HG03108 (cell line): ENCODE data around the gene MACC1.
A peak's percentile ranks its signal among the peaks of the same experiment; 100 is the strongest.
"Not testable (repeated sequence)": the region's sequence is repeated elsewhere in the genome, so short reads cannot be mapped to it uniquely, and the experiment has no call there.

Experiments
- ATAC-seq: cut with Tn5 transposase; IDR thresholded peaks from one replicate; pipeline ENCODE4 v1.9.1; 2021; ENCODE audit warnings: moderate library complexity; ENCODE audit not compliant: unreplicated experiment

Gene MACC1

DNA sequence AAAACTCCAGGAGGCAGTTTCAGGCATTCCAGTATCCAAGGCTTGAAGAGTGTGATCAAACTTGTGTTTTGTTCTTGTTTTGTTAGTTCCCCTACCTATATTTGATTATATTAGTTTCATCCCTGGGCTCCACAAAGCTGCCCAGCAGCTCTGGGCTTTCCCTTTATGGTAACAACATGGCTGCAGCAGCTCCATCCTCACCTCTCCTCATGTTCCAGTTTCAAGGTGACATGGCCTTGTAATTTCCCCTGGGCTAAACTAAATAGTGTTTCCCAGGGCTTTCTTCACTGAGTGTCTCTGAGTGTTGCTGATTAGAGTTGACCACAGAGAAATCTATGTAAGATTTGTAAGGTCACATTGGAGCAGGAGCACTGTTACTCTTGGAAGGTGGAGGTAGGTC, 83.4 kb downstream of the MACC1 start:
- no peak for ATAC-seq

DNA sequence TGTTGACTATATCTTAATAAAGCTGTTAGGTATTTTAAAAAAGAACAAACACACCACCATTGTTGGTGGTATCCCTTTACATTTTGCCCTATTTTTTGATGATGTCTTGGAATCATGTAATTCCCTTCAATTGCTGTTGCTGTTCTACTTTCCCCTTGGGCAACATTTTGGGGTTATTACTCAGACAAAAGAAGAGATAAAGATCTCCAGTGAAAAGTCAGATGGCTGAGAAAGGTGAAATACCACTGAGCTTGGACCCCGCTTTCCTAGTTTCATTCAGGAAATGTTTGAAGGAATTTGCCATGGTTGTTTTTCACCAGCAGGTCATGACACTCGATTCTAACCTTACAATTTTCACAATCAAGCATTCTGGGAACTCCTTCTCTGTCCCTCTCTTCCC, 84.6 kb downstream of the MACC1 start:
- no peak for ATAC-seq

DNA sequence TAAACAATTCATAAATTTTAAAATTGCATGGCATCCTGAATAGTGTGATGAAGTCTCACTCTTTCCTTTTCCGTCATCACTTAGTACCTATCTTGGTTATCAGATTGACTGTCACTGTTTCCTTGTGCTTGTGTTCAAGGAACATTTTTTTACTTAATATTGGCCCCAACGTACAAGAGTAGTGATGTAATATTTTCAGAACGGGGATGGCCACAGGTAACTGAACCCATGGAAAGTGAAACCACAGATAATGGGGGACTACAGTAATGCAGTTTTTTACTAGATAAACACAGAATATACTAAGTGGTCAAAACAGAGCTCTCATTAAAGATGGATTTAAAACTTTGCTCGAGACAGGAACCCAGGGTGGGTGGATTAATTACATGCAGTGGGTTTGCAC, 85.4 kb downstream of the MACC1 start:
- ATAC-seq: no peak

DNA sequence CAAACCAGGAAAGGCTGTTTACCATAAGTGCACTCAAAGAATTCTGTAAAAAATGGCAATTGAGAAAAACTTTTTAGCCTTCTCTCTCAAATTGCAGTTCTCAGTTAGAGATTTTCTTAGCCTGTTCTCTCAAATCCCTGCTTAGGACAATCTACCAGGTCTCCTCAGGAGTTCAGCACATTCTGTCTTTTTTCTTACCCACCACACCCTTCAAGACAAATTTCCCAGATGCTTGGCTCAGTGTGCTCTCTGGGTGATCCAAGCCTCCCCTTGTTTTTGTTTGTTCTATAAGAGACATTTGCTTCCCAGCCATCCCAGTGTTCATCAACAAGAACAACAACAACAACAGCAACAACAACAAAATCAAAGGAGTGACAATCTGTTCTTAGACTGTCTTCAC, 87.3 kb downstream of the MACC1 start:
- no peak for ATAC-seq

DNA sequence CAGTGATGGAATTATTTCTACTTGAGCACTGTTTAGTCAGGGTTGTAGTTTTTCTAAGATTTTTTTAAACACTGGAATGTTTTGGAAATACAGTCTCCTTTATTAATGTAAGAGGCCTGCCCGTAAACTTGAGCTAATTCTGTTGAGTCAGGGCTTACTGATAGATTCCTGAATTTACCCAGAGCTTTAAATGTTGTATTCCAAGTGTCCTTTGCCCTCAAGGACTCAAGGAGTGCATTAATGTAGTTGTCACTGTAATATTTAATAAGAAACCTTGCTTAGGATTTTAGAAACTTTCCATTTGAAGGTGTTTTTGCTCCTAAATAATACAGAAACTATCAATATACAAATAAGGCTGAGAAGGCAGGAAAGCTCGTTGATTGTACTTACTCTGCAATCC, 89.2 kb downstream of the MACC1 start:
- no peak for ATAC-seq

DNA sequence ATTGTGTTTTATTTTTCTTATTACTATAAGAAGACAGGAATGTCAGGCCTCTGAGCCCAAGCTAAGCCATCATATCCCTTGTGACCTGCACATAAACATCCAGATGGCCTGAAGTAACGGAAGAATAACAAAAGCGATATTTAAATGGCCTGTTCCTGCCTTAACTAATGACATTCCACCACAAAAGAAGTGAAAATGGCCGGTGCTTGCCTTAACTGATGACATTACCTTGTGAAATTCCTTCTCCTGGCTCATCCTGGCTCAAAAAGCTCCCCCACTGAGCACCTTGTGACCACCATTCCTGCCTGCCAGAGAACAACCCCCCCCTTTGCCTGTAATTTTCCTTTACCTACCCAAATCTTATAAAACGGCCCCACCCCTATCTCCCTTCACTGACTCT, 91.1 kb downstream of the MACC1 start:
- ATAC-seq: not testable (repeated sequence)

DNA sequence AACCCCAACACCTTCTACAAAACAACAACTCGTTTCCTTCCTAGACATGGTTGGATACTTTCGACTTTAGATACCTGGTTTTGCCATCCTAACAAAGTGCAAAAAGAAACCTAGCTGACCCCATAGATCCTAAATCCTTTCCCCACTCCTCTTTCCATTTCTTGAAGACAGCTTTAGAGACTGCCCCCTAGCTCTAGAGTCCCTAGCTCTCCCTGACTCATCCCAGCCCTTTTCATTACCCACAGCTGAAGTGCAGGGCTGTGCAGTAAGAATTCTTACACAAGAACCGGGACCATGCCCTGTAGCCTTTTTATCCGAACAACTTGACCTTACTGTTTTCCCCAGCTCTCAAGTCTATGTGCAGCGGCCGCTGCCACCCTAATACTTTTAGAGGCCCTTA, 93.1 kb downstream of the MACC1 start:
- not testable (repeated sequence) for ATAC-seq

DNA sequence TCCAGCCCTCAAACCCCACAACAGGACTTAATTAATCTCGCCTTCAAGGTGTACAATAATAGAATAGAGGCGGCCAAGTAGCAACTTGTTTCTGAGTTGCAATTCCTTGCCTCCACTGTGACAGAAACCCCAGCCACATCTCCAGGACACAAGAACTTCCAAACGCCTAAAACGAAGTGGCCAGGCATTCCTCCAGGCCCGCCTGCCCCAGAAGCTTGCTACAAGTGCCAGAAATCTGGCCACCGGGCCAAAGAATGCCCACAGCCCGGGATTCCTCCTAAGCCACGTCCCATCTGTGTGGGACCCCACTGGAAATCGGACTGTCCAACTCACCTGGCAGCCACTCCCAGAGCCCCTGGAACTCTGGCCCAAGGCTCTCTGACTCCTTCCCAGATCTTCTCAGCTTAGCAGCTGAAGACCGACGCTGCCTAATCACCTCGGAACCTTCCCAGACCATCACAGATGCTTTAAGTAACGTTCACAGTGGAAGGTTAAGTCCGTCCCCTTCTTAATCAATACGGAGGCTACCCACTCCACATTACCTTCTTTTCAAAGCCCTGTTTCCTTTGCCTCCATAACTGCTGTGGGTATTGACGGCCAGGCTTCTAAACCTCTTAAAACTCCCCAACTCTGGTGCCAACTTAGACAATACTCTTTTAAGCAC, 94.4 kb downstream of the MACC1 start:
- not testable (repeated sequence) for ATAC-seq

DNA sequence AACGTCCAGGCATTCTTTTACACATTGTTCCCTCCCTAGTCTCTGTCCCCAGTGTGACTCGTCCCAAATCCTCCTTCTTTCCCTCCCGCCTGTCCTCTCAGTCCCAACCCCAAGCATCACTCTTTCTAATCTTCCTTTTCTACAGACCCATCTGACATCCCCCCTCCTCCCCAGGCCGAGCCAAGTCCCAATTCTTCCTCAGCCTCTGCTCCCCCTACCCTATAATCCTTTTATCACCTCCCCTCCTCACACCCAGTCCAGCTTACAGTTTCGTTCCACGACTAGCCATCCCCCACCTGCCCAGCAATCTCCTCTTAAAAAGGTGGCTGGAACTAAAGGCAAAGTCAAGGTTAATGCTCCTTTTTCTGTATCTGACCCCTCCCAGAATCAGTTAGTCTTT, 95.1 kb downstream of the MACC1 start:
- ATAC-seq: no peak

DNA sequence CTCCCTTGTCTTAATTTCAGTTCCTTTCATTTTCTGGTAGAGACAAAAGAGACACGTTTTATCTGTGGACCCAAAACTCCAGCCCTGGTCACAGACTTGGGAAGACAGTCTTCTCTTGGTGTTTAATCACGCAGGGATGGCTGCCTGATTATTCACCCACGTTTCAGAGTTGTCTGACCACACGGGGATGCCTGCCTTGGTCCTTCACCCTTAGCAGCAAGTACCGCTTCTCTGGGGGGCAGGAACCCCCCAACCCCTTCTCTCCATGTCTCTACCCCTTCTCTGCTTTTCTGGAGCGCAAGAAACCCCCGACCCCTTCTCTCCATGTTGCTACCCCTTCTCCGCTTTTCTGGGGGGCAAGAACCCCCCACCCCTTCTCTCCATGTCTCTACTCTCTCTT, 95.8 kb downstream of the MACC1 start:
- no peak for ATAC-seq

DNA sequence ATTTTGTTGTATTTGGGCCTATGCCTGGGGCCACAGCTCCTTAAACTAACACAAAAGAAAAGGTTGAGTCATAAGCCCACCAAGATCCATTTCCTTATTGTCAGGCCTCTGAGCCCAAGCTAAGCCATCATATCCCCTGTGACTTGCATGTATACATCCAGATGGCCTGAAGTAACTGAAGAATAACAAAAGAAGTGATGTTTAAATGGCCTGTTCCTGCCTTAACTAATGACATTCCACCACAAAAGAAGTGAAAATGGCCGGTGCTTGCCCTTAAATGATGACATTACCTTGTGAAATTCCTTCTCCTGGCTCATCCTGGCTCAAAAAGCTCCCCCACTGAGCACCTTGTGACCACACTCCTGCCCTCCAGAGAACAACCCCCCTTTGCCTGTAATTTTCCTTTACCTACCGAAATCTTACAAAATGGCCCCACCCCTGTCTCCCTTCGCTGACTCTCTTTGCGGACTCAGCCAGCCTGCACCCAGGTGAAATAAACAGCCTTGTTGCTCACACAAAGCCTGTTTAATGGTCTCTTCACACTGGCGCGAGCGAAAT, 96.5 kb downstream of the MACC1 start:
- not testable (repeated sequence) for ATAC-seq

DNA sequence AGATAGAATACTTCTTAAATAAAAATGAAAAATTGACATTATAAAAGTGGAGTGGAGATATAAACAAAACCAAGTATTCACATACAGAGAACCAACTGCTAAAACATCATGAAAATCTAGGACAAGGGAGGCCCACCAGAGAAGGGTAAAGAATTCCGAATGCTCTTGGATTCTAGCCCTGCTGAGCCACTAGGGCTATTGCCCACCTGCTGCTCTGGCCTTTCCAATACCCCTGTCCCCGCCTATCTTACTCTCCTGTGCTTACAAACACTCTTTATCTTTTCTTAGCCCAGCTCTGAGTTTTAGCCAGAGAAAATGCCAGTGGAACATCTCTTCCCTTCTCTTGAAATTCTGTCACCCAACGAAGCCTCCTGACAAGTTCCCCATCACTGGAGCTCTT, 100.3 kb downstream of the MACC1 start:
- ATAC-seq: no peak

DNA sequence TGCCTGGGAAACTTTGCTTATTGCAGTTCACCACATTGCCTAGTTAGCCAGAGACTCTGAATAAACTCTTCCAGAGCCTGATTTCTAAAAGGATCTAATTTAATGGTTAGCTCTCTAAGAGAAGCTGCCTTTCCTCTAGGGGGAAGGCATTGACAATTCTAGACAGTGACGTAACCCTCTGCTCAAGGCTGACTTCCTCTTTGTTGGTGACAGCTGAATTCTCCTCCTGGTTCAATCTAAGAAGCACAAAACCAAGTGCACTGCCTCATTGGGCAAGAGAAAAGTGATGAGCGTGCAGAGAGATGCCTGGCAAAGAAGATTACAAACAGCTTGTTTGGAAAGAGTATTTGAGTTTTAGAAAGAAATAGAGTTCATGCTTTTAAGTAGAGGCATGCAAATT, 102.7 kb downstream of the MACC1 start:
- peak; percentile 82 for ATAC-seq

DNA sequence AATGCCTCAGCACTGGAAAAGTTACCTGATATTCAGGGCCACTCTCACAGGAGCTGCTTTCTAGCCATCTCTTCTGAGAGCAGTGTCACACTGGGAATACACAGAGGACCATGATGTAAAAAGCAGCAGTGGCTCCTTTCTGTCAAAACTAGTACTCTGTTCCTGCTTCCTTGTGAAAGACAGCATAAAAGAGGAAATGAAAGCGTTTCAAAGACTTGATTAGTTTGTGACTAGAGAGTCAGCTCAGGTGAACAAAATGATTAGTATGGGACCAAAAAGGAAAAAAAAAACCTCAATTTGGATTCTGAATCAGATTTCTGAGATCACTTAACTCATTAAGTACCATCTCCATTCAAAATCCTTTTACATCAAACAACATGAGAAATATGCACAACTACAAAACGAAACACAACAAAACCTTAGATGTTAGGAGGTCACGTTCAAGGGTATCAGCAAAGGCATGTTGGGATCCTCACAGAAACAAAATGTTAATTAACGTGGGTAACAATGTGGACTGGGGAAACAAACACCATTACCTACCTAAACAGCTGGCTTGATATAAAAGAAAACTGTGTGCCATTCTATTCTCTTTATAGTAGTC, 103.7 kb downstream of the MACC1 start:
- peak; percentile 75 for ATAC-seq

DNA sequence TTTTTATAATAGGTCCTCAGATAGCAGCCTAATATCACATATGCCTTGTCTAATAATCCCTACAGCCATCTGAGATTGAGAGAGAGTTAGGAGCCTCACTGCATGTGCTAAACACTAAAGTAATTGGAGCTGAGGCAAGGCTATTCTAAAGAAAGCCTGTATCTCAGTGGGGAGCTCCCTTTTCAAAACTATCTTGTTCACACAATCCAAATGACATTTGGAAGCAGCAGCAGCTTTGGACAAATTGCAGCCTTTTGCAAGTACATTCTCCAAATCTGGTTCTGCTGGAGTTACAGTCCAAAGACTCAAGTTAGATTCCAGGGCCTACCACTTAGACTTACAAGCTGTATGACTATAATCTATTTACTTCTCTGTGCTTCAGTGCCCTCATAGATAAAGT, 104.5 kb downstream of the MACC1 start:
- ATAC-seq: no peak

DNA sequence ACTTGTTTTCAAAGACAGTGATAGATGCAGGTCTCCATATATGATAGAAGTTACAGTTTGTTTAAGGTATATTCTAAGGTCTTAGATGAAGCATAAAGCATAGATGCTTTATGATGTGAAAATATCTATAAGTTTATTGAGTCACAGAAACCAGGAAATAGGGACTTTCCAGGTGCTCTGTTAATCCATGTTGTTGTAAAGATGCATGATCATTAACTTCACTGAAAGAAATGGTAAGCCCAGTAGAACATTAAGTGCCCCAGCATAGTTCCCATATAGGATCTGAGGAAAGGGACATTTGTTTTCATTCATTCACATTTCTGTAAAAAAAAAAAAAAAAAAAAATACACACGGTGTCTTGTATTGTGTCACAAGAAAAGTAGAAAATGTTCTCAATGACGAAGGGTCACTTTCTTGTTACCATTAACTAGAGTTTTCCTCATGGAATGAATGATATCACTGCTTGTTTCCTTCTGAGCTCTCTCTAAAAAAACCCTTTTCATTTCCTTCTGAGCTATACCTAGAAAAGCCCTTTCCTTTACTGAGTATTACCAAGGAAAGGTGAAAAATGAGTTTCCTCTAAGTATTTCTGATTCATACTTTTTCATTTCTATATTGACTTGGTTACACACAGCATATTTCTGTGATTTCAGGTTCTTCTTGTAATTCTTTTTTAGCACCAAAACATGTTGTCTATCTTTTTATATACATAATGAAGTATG, 105.2 kb downstream of the MACC1 start:
- ATAC-seq: no peak

DNA sequence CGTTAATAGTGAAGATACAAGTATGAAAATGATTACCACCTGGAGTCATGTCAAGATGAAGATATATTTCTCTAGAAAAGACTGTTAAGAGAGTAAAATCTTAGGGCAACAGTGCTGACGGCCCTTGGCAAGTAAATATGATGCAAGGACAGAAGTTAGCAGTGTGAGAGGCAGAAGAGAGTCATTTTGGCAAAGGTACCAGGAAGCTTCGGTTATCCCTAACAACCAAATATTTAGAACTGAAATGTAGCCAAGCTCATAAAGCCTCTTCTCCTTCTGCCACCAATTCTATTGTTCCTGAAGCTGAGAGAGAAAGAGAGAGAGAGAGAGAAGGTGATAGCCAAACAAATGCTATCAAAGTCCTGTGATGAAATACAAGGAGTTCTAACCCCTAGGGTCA, 109.6 kb downstream of the MACC1 start:
- no peak for ATAC-seq

DNA sequence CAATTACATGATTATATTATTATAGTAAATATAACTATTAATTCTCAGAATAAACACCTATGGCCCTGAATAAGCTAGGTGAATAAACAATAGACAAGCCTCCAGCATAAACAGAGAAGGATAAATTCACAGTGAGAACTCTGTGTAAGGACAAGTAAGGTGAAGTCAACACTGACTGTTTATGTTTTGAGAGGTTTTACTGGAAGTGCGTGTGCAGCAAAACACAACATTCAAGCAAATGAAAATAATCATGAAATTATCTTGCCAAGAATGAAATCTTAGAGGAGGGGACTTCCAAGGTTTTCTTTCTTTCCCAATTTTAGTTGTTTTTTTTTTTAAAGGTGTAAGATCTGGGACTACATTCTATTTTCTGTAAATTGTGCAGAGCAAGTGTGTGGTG, 112.5 kb downstream of the MACC1 start:
- ATAC-seq: no peak

DNA sequence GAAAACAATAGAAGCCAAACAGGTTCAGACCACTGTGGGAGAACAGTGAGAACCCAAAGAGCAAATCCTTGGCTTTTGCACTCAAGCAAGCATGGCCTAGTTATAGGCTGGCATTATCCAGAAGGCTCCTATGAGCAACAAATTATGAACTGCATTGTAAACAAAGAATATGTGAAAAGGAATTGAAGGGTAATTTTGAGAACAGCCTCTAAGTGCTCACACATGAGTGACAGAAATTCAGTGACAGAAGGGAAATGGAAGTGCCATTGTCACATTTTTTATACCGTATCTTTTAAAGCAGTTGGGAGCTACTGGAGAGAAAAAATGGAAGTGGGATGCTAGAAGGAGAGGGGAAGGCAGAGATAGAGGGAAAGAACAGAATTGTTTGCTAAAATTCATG, 114.2 kb downstream of the MACC1 start:
- ATAC-seq: no peak

DNA sequence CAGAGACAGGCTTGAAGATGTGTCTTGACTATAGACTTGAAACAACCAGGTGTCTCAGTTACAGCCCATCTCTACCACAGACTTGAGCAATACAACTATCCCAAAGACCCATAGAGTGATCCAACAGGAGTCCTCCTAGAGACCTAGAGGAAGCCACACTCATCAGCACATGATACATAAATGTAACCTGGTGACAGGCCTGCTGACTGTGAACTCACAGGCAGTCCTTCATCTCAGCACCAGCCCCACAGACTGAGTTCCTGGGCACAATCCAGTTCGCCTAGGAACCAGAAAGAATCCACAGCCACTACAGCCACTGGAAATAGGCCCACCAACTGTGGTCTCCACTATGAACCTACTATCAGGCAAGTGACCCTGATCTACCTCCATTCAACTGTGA, 121.3 kb downstream of the MACC1 start:
- no peak for ATAC-seq

DNA sequence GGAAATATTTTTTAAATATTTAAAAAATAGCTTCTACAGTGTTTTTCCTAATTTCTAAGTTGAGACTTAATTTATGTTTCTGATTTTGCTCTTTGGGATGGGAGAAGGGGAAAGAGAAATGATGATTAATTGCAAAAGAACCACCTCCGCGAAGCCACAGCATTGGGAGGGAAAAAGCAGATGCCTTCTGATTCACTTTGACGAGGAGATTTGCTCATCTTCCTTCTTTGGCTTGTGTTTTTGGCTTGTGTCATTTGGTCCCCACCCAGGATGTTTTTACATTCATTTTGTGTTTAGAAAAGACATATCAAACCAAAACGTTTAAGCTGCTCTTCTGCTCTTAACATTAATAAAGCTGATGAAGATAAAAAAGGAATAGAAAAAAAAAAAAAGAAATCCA, 121.7 kb downstream of the MACC1 start:
- ATAC-seq: no peak

DNA sequence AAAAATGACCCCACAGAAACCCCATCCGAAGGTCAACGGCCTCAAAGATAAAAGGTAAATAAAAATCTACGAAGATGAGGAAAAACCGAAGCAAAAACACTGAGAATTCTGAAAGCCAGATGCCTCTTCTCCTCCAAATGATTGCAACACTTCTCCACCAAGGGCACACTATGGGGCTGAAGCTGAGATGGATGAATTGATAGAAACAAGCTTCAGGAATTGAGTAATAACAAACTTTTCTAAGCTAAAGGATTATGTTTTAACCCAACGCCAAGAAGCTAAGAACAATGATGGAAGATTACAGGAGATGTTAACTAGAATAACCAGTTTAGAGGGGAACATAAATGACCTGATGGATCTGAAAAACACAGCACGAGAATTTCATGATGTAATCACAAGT, 127.8 kb downstream of the MACC1 start:
- ATAC-seq: no peak
